NCI-H2227 (cell line): Measurements from ENCODE around the gene HLA-DQA2.
A peak's percentile ranks its signal among the peaks of the same experiment; 100 is the strongest.
"Not testable (repeated sequence)": the region's sequence is repeated elsewhere in the genome, so short reads cannot be mapped to it uniquely, and the experiment has no call there.

Experiments used
- DNase-seq: peaks from one replicate; lab custom pipeline; 2025; ENCODE audit not compliant: unreplicated experiment; lab: John Stamatoyannopoulos, UW

The HLA-DQA2 gene

GRCh38 chr6:32741031-32741960 lies at the start of gene HLA-DQA2:
TSS of gene HLA-DQA2 (plus strand) at chr6:32741391. CDS start at chr6:32741444, 53 bp downstream.
- DNase-seq: no peak

DNA sequence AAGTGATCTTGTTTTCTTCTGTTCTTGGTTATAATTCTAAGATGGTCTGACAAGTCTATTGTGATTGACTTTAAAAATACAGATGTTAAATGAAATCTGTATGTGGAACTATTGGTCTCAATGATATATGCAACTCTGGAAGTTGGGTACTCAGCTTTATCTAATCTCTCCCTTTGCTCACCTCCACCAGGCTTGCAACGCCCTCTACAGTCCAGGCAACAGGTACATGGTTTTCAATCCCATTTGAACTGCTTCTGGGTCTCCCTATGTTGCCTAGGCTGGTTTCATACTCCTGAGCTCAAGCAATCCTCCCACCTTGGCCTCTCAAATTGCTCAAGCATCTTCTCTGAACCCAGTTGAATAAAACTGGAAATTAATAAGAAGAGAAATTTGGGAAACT lies 49.2 kb upstream of the HLA-DQA2 start:
- DNase-seq: no peak

GRCh38 chr6:32697031-32697430 lies 44.2 kb upstream of the HLA-DQA2 start:
- DNase-seq: no peak

DNA sequence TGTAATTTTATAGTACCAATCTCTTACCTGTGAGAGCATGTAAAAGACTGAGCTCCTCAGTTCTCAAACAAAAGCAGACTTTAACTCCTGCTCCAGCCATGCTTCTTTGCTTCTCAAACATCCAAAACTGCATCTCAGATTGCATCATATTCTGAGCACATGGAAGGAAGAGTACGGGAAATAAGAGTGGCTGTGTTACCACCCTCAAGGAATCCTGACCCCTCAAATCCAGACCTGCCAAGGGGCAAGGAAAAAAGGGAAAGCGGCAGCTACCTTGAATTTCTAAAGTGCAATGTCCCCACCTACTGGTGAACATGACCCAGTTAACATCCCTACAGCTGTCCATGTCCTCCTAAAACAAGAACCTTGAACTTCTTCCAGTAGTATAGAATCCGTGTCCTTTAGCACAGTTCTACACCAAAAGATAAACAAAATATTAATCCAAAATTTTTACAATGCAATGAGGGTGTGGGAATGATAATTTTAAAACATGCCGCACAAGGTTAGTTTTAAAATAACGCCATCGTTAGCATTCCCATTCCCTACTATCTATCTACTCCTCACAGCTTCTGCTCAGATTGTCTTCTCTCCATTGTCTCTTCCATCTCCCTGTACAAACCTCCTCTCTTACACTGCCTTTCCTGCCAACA lies 40.7 kb upstream of the HLA-DQA2 start:
- DNase-seq: peak; percentile 65

DNA sequence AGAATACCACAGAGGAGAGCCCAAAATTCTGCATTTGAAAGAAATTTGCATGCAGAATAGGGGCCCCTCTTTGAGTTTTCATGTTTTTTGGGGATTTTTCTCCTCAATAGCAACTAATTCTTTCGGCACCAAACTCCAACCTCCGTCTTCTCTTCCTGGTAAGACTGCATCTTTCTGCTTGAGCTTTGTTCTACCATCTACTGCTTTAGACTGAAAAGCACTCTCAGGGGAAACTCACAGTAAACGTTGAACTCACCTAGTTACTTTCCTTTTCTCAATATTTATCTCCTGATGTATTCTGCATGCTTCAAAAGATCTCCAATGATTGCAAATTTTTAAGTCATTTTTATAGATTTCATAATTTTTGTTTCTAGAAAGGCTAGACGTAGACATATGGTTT lies 37.8 kb upstream of the HLA-DQA2 start:
- no peak for DNase-seq

DNA sequence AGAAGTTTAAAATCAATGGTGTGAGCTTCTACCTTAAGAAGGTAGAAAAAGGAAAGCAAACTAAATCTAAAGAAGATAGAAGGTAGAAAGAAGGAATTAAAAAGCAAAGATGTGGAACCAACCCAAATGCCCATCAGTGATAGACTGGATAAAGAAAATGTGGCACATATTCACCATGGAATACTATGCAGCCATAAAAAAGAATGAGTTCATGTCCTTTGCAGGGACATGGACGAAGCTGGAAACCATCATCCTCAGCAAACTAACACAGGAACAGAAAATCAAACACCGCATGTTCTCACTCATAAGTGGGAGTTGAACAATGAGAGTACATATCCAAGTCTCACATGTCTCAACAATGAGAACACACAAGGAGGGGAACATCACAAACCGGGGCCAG lies 36.0 kb upstream of the HLA-DQA2 start:
- not testable (repeated sequence) for DNase-seq

- DNase-seq: no peak
These were observed 31.6 kb upstream of the HLA-DQA2 start for GRCh38 chr6:32709625-32710024.

DNA sequence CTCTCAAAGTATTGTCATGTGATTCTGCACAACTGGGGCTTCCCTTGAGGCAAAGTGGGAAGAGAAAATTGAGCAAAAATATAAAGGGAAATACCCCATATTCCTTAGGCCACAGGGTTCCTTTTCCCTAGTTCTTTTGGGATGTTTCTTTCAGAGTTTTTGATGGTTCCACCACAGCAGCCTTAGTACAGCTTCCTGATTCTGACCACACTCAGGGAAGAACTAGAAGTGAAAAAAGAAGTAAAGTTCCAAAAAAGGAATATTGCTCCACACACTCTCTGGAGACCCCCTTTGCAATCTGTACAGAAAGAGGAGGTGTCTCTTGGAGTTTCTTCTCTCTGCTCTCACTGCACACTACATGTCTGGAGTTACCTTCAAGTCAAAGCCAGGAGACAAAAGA lies 27.9 kb upstream of the HLA-DQA2 start:
- no peak for DNase-seq

- DNase-seq: no peak
These were observed 24.8 kb upstream of the HLA-DQA2 start for GRCh38 chr6:32716396-32716795.

DNA sequence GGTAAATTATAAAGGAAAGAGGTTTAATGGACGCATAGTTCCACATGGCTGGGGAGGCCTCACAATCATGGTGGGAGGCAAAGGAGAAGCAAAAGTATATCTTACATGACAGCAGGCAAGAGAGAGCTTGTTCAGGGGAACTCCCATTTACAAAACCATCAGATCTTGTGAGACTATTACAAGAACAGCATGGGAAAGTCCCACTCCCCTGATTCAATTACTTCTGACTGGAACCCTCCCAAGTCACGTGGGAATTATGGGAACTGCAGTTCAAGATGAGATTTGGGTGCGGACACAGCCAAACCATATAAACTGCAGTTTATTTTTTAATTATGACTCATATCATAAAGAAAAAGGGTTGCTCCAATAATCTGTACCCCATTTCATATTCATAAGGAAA lies 22.3 kb upstream of the HLA-DQA2 start:
- DNase-seq: no peak

DNA sequence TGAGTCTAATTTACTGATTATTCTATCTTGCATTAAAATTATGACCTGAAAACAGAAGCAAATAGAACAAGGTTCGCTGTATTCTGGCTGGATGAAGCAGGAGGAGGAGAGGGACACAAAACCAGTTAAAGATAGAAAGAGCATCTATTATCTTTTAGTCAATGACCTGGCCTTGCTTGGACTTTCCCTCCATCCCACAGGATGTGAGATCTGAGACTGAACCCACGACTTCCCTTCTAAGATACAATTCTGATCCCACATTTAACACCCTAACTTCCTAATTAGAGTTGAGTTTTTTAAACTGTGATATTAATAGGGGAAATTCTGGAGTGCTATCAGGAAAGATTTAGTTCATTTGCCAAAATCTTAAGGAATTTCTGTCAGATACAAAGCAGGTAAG lies 3.1 kb upstream of the HLA-DQA2 start:
- no peak for DNase-seq

- DNase-seq: no peak
These were observed 1.2 kb downstream of the HLA-DQA2 start for GRCh38 chr6:32742374-32742773.

- DNase-seq: no peak
These were observed 3.6 kb downstream of the HLA-DQA2 start for GRCh38 chr6:32744776-32745175.

DNA sequence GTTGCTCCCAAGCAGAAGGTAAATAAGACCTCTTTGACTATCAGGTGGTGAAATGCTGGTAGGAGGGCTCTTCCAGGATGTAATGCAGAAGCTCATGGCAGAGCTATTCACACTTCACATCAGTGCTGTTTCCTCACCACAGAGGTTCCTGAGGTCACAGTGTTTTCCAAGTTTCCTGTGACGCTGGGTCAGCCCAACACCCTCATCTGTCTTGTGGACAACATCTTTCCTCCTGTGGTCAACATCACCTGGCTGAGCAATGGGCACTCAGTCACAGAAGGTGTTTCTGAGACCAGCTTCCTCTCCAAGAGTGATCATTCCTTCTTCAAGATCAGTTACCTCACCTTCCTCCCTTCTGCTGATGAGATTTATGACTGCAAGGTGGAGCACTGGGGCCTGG lies 4.5 kb downstream of the HLA-DQA2 start:
- not testable (repeated sequence) for DNase-seq

DNA sequence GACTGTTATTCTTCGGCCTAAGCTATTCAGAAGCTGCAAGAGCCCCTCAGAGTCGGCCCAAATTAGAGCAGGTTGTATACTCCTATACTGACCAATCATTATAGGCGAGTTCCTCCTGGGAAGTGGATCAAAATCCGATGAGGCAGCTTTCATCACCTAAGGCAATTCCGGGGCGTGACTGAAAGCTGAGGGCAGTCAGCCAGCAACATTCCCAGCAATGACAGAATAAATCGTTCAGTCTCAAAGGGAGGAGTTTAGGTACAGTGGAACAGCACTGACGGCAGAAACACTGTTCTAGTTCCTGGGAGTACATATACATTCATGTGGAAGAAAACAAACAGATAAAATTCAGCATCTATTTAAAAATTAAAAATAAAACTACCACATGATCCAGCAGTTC lies 11.4 kb downstream of the HLA-DQA2 start:
- DNase-seq: no peak

- DNase-seq: no peak
These were observed 18.5 kb downstream of the HLA-DQA2 start for GRCh38 chr6:32759669-32760068.

DNA sequence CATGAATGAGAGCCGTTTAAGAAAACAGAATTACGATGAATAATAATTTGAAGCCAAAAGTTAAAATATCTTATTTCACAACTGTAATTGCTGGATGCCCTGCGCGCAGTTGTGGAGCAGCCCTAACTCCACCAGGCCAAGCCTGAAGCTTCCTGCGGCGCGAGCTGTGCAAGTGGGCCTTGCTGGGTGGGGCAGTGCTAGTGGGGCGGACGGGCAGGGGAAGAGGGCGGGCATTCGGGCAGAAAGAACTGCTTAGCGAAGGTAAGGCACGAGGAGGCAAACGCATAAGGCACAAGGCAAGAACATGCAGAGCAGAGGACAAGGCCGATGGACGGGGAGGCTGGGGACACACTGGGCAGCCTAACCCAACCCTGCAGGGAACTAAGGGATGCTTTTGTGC lies 19.9 kb downstream of the HLA-DQA2 start:
- DNase-seq: no peak

DNA sequence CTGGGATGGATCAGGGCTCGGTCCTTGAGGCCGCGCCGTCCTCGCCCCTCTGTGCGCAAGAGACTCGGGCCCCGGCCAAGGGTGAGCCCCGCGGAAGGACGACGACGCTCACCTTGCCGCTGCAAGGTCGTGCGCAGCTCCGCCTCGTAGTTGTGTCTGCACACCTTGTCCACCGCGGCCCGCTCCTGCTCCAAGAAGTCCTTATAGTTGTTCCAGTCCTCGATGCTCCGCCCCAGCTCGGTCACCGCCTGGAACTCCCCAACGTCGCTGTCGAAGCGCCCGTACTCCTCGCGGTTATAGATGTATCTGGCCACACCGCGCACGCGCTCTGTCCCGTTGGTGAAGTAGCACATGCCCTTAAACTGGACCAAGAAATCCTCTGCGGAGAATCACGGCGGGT lies 20.4 kb downstream of the HLA-DQA2 start:
- no peak for DNase-seq

DNA sequence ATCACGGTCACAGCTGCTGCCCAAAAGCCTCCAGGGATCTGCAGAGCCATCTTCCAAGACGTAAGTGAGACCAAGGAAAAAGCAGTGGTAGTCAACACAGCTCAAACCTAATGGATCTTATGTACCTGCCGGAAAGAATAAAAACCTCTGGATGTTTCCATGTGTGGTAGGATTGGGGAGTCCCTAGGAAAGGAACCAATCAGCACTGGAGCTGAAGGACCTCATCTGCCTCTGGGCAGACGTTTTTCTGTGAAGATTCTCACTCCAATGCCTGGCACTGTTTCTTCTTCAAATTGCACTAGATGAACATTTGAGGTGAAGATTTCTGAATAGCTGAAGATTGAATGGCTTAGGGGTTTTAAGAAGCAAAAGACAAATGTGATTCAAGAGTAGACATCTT lies 22.2 kb downstream of the HLA-DQA2 start, which contains the start of gene HLA-DQB2:
Gene HLA-DQB2 (minus strand): TSS at position 112 of the 400 bp plus-strand sequence. CDS start 62 bp downstream, at position 50.
- DNase-seq: no peak

GRCh38 chr6:32764048-32764447 lies 22.9 kb downstream of the HLA-DQA2 start:
- no peak for DNase-seq

DNA sequence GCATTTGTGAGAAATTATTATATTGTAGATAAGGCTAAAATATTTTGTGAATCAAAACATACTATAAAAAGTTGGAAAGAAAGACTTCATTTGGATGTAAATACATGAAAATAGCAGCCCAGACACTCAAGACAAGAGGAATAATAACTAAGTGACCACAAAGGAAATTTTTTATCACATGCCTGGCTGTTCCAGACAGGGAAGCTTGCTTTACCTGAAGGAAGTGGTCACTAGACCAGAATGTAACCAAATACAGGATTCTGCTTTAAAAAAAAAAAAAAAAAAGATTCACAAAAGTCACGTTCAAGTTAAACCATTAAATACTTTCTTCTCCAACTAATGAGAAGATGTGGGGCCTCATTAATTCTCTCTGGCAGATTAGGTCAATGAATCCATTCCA lies 31.5 kb downstream of the HLA-DQA2 start:
- no peak for DNase-seq

DNA sequence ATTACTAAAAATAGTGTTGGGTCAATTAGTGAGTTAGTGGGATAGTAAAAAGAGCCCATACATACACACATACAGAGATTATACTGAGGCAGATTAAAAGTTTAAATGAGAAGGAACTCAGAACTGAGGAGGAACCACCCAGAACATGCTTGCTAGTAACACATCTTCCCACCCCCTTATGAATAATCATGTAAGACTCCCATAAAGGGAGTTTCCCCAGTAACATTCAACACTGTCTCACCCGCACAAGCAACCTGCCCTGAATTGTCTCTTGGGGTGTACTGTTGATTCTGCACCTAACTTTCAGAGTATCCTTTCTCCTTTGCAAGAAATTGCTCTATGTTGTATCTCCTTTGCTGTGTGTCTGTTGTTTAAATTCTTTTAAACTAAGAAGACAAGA lies 33.2 kb downstream of the HLA-DQA2 start:
- DNase-seq: no peak
